Measurements from ENCODE around the gene GAL3ST3.
"Not testable (repeated sequence)": the region's sequence is repeated elsewhere in the genome, so short reads cannot be mapped to it uniquely, and the experiment has no call there.

The GAL3ST3 gene

GRCh38 chr11:66047541-66048365 is 1.2 kb downstream of the GAL3ST3 start:
- no peak for DNase-seq (ENCODE audit: low read depth)
- H3K4me3 ChIP-seq (ENCODE audit: low read depth, low read length): no peak overlapping the region

- no peak for DNase-seq (ENCODE audit: low read depth)
- no peak overlapping the region for H3K4me3 ChIP-seq (ENCODE audit: low read depth, low read length)
Observed at GRCh38 chr11:66046901-66047300, 2.1 kb downstream of the GAL3ST3 start.

GRCh38 chr11:66045177-66045639 is 3.8 kb downstream of the GAL3ST3 start:
- peak; percentile 20 for DNase-seq (ENCODE audit: low read depth)

GRCh38 chr11:66044757-66045156 is 4.2 kb downstream of the GAL3ST3 start:
- no peak for DNase-seq (ENCODE audit: low read depth)
- H3K4me3 ChIP-seq (ENCODE audit: low read depth, low read length): no peak overlapping the region

More at GRCh38 chr11:66045177-66045639, 3.8 kb downstream of the GAL3ST3 start:
- no peak overlapping the region for H3K4me3 ChIP-seq (ENCODE audit: low read depth, low read length)

- no peak for DNase-seq (ENCODE audit: low read depth)
- no peak overlapping the region for H3K4me3 ChIP-seq (ENCODE audit: low read depth, low read length)
Observed at GRCh38 chr11:66042996-66043906, 5.7 kb downstream of the GAL3ST3 start.

- no peak overlapping the region for H3K4me3 ChIP-seq (ENCODE audit: low read depth, low read length)
- DNase-seq (ENCODE audit: low read depth): no peak
Observed at GRCh38 chr11:66042227-66042995, 6.5 kb downstream of the GAL3ST3 start.

DNA sequence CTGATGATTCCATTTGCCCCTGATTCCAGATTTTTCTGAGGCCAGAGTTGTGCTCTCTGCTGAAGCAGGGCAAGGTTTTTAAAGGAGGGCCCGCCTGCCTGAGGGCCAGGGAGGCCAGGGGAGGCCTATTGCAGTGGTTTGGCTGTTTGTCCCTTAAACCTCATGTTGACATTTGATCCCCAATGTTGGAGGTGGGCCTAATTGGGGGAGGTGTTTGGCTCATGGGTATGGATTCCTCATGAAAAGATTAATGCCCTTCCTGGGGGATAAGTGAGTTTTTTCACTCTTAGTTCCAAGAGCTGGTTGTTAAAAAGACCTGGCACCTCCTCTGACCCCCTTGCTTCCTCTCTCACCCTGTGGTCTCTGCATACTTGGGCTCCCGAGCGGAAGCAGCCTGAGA is 9.2 kb downstream of the GAL3ST3 start:
- DNase-seq (ENCODE audit: low read depth): no peak
- no peak overlapping the region for H3K4me3 ChIP-seq (ENCODE audit: low read depth, low read length)

GRCh38 chr11:66037327-66037726 is 11.6 kb downstream of the GAL3ST3 start:
- H3K4me3 ChIP-seq (ENCODE audit: low read depth, low read length): no peak overlapping the region
- DNase-seq (ENCODE audit: low read depth): no peak

DNA sequence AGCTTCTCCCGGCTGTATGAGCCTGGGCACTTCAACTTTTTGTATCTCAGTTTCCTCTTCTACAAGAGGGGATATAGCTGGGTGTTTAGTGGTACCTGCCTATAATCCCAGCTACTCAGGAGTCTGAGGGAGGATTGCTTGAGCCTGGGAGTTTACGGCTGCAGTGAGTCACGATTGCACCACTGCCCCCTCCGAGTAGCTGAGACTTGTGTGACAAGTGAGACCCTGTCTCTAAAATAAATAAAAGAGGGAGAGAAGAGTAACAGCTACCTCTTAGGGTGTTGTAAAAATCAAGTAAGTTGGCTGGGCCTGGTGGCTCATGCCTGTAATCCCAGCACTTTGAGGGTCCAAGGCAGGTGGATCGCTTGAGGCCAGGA is 12.6 kb downstream of the GAL3ST3 start:
- no peak for DNase-seq (ENCODE audit: low read depth)
- H3K4me3 ChIP-seq (ENCODE audit: low read depth, low read length): no peak overlapping the region

DNA sequence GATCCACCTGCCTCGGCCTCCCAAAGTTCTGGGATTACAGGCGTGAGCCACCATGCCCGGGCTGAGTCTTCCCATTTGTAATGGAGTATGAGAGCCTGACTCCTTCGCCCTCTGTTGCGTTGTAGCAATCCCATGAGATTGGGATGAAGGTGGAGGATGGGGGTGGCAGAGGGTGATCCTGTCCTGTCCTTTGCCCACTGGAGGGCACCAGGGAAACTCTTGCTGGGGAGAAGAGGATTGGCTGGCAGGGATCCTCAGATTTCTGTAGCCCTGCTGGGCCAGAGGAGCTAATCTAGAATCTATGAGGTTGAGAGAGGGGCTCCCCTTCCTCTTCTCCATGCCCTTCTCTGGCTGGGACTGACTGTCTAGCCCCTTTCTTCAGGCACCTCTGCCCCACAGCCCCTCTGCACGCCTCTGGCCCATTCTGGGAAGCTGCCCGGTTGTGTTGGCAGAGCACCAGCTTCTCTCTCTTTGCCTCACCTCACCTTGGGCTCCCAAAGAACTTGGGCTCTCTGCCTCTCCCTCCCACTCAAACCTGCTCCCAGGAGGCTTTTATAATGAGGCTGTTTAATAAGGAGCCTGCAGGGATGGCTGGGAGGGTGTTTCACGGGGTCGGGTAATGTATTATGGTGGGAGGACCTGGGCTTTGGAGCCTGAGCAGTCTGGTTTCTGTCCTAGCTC is 13.2 kb downstream of the GAL3ST3 start:
- H3K4me3 ChIP-seq (ENCODE audit: low read depth, low read length): no peak overlapping the region
- DNase-seq (ENCODE audit: low read depth): no peak

DNA sequence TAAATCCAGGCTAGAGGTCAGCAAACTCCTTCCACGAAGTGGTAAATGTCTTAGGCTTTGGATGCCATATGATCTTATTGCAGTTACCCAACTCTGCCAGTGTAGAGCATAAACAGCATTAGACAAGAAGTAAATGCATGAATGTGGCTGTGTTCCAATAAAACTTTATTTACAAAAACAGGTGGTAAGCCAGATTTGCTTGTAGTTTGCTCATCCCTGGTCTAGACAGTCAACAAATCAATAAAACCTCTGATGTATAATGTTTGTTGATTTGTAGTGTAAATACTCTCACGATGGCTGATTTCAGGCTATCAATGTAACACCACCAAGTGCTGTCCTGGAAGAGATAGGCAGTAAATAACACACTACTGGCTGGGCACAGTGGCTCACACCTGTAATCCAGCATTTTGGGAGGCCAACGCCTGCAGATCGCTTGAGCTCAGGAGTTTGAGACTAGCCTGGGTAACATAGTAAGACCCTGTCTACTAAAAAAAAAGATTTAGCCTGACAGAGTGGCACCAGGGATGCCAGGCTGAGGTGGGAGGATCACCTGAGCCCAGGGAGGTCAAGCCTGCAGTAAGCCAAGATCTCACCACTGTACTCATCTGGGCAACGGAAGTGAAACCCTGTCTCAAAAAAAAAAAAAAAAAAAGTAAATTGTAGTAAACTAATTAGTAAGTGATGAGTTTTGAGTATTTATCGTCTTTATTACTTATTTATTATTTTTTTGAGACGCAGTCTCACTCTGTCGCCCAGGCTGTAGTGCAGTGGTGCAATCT is 15.8 kb downstream of the GAL3ST3 start:
- no peak overlapping the region for H3K4me3 ChIP-seq (ENCODE audit: low read depth, low read length)
- no peak for DNase-seq (ENCODE audit: low read depth)

- DNase-seq (ENCODE audit: low read depth): no peak
- H3K4me3 ChIP-seq (ENCODE audit: low read depth, low read length): no peak within 1 kb of the TSS
Observed at GRCh38 chr11:66026017-66026529, 22.9 kb downstream of the GAL3ST3 start, which contains the start of gene CATSPER1. Gene CATSPER1 (minus strand): TSS chr11:66026479. CDS start chr11:66026379, 100 bp downstream.

DNA sequence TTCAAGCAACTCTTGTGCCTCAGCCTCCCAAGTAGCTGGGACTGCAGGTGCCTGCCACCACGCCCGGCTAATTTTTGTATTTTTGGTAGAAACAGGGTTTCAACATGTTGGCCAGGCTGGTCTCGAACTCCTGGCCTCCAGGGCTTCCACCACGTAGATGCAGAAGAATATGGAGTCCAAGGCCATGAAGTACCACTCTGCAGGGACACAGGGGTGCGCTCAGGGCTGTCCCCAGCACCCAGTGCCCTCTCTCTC is 25.8 kb downstream of the GAL3ST3 start:
- DNase-seq (ENCODE audit: low read depth); H3K4me3 ChIP-seq (ENCODE audit: low read depth, low read length): not testable (repeated sequence)

DNA sequence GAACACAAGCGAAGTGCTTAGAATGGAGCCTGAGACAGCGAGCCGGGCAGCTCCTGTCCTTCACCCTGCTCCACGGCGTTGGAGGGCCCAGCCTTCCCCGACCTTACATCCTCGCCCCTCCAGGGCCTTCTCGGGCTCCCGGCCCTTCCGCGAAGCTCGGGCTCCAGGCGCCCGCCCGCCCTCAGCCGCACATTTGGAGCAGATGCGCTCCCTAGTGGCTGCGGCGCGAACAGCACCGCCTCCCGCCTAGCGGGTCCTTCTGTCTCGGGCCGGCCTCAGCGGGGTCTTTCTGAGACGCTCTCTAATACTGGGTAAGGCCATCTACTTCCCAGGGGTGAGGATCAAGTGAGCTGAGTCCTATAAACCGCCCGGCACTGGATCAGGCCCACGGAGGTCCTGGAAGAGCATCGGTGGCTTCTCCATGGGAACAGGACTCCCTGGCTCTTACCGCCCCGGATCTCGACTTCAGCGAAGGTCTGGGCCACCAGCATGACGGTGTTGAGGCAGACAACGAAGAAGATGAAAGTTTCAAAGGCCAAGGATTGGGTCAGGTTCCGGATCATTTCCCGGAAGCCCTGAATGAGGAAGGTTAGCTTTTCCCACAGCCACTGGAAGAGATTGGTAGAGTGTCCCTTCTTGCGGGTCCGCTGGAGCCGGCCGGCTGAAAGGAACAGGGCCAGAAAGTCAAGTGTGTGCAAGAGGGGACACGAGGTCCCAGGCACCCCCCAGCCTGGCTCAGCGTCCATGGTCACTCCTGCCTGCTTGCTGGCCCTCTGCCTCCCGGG is 26.4 kb downstream of the GAL3ST3 start:
- no peak overlapping the region for H3K4me3 ChIP-seq (ENCODE audit: low read depth, low read length)
- no peak for DNase-seq (ENCODE audit: low read depth)

- peak; percentile 26 for DNase-seq (ENCODE audit: low read depth)
- H3K4me3 ChIP-seq (ENCODE audit: low read depth, low read length): no peak overlapping the region
Observed at GRCh38 chr11:66020618-66021357, 28.2 kb downstream of the GAL3ST3 start.

DNA sequence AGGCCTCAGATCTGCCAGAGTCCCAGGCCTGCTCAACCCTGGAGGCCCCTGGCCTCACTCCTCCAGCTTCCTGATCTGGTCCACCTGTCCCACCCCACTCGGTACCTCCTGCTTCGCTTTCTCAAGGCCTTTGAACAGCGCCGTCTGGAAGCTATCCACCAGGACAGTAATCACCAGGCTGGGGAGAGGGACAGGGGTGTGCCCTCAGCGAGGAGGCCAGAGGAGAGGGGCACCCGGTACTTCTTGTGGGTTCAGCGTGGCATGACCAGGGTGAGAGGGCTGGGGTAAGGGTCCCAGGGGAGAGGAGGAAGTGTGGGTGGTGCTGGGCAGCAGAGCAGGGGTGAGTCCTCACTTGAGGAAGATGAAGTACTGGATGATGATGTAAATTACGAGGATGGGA is 28.7 kb downstream of the GAL3ST3 start:
- no peak for DNase-seq (ENCODE audit: low read depth)
- no peak overlapping the region for H3K4me3 ChIP-seq (ENCODE audit: low read depth, low read length)

DNA sequence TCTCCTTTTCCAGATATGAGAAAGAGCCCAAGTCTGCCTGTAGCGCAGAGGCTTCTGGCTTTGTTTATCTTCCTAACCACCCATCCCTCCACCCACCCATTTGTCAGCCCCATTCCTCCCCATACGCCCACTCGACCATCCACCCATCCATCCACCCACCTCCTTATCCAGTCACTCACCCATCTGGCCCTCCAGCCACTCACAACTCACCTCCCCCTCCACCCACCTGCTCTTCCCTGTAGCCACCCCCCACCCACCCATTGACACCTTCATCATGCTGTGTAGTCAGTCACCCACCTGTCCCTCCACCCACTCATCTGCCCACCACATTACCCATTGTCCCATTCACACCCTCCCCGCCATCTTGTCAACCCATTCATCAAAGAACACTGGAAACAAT is 31.6 kb downstream of the GAL3ST3 start:
- no peak for DNase-seq (ENCODE audit: low read depth)
- H3K4me3 ChIP-seq (ENCODE audit: low read depth, low read length): no peak overlapping the region
